Right atrium auricular region (tissue), 2 donors: ENCODE data around the gene ACTRT2. TPM values are rescaled to one million over a fixed set of nuclear protein-coding genes. Genes with fewer than 3 reads are reported as not detected.

Experiments
- DNase-seq: peaks from one replicate; pipeline ENCODE4 v3.0.0-alpha.2; 2019; ENCODE audit warnings: low spot score
- H3K27ac ChIP-seq, 2 donors: fragments of 200-600 bp; sonication (generic); 1 replicate in 1 of 2; 2 replicates in 1 of 2; pipeline ENCODE4 v1.5.1; 2016 to 2019
- H3K27me3 ChIP-seq, 2 donors: fragments of 200-600 bp; sonication (generic); one replicate each; pipeline versions ENCODE4 v1.5.1 to v1.6.0; 2017 to 2019
- H3K36me3 ChIP-seq: fragments of 200-600 bp; sonication (generic); one replicate; pipeline ENCODE4 v1.5.1; 2016
- H3K4me1 ChIP-seq, 2 donors: fragments of 200-600 bp; sonication (generic); one replicate each; pipeline versions ENCODE4 v1.5.1 to v1.6.0; 2017 to 2019
- H3K4me3 ChIP-seq, 2 donors: fragments of 200-600 bp; sonication (generic); 1 replicate in 1 of 2; 2 replicates in 1 of 2; pipeline ENCODE4 v1.5.1; 2017 to 2019; ENCODE audit warnings: mild to moderate bottlenecking in 1 of 2, moderate library complexity in 1 of 2
- H3K9me3 ChIP-seq, 2 donors: fragments of 200-600 bp; sonication (generic); one replicate each; pipeline ENCODE4 v1.5.1; 2019
- total RNA-seq, 2 donors: library from RNA; depleted of rRNA; stranded (reverse); fragments of >200 nt; gene quantifications; one replicate each; pipeline ENCODE4 v1.1.0, GENCODE V29; 2016
- TF ChIP-seq, protein P1 (sequence below), 2 donors: fragments of 200-600 bp; sonication (generic); IDR thresholded peaks; one replicate each; pipeline ENCODE4 v1.5.1; 2019; ENCODE audit warnings: antibody characterized with exemption in 2 of 2

Gene ACTRT2
- total RNA-seq, 2 donors from 2014 or later, result not detected

- TF ChIP-seq, protein P1, sequence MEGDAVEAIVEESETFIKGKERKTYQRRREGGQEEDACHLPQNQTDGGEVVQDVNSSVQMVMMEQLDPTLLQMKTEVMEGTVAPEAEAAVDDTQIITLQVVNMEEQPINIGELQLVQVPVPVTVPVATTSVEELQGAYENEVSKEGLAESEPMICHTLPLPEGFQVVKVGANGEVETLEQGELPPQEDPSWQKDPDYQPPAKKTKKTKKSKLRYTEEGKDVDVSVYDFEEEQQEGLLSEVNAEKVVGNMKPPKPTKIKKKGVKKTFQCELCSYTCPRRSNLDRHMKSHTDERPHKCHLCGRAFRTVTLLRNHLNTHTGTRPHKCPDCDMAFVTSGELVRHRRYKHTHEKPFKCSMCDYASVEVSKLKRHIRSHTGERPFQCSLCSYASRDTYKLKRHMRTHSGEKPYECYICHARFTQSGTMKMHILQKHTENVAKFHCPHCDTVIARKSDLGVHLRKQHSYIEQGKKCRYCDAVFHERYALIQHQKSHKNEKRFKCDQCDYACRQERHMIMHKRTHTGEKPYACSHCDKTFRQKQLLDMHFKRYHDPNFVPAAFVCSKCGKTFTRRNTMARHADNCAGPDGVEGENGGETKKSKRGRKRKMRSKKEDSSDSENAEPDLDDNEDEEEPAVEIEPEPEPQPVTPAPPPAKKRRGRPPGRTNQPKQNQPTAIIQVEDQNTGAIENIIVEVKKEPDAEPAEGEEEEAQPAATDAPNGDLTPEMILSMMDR (IDR thresholded peaks at IDR 0.05), result no peak
- DNase-seq, result no peak
- H3K27ac ChIP-seq, result no peak overlapping the region
- no peaks in the 10 kb centered on the region for H3K9me3 ChIP-seq
- H3K4me1 ChIP-seq, result no peaks in the 10 kb centered on the region
- no peaks in the 10 kb centered on the region for H3K36me3 ChIP-seq
- no peak overlapping the region for H3K4me3 ChIP-seq
- H3K27me3 ChIP-seq, result no peaks in the 10 kb centered on the region
Observed at GRCh38 chr1:3051270-3052268, 30.3 kb downstream of the ACTRT2 start.

DNA sequence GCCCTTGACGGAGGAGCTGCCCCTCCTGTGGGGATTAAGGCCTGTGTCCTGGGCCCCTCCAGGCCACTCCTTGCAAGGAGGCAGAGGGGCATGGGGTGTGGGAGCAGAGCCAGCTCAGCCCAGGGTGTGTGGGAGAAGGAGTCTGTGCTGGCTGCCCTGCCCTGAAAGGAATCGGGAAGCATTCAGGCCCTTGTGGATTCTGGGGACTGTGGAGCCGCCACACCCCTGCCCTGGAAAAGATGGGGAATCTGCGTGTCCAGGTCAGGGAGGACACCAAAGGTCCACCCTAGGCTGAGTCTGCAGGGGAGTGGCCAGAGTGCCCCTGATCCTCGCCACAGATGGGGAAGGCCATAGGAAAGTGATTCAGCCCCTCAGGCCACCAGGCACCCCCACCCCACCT lies 31.2 kb downstream of the ACTRT2 start:
- H3K36me3 ChIP-seq, result no peaks in the 10 kb centered on the region
- no peak overlapping the region for H3K4me3 ChIP-seq
- no peak overlapping the region for H3K27ac ChIP-seq
- no peaks in the 10 kb centered on the region for H3K4me1 ChIP-seq
- TF ChIP-seq, protein P1 (IDR thresholded peaks at IDR 0.05), result no peak
- no peaks in the 10 kb centered on the region for H3K9me3 ChIP-seq
- no peak for DNase-seq
- no peaks in the 10 kb centered on the region for H3K27me3 ChIP-seq

DNA sequence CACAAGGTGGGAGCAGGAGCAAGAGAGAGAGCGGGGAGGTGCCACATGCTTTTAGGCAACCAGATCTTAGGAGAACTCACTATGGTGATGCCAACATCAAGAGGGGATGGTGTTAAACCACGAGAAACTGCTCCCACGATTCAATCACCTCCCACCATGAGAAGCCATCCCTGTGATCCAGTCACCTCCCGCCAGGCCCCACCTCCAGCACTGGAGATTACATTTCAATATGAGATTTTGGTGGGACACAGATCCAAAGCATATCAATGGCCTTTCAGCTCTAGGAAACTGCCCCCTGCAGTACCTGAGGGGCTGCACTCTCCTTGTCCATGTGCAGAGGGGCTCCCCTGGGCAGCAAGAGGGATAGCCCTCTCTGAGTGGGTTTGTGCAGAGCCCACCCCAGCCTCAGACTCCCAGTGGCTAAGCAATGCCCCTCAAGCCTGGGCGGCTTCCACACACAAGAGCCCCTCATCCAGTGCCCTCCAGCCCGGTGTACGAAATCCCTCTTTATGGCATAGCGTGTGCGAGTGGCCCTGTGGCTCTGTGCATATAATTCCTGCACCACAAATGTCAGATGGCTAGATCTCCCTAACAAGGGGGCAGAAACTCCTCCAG lies 32.2 kb downstream of the ACTRT2 start:
- H3K4me1 ChIP-seq, result no peaks in the 10 kb centered on the region
- DNase-seq, result no peak
- H3K27me3 ChIP-seq, result no peaks in the 10 kb centered on the region
- H3K4me3 ChIP-seq, result no peak overlapping the region
- no peak overlapping the region for H3K27ac ChIP-seq
- H3K36me3 ChIP-seq, result no peaks in the 10 kb centered on the region
- no peaks in the 10 kb centered on the region for H3K9me3 ChIP-seq
- TF ChIP-seq, protein P1 (IDR thresholded peaks at IDR 0.05), result no peak

DNA sequence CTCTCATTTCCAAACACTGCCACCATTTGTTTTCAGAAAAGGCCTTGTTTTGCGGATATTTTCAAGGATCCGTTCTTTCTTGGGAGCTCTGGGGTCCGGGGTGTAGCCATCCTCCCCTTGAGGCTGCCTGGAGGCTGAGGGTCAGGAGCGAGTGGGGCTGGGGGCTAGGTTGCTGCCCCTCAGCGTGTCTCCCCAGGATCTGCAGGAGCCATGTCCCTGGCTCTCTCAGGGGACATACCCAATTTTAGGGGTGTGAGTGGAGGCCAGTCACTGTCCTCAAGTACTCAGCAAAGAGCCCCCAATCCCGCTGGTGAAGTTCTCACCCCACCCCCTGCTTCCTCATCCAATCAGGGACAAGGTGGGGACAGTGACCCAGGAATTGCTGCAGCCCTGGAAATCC lies 32.7 kb downstream of the ACTRT2 start:
- Histone ChIP-seq H3K36me3 (no peaks in the 10 kb centered on the region), H3K4me1 (no peaks in the 10 kb centered on the region), H3K9me3 (no peaks in the 10 kb centered on the region), H3K27me3 (no peaks in the 10 kb centered on the region), H3K4me3 (no peak overlapping the region), H3K27ac (no peak overlapping the region)
- DNase-seq, result no peak
- TF ChIP-seq, protein P1 (IDR thresholded peaks at IDR 0.05), result no peak

GRCh38 chr1:3054474-3054873 lies 33.2 kb downstream of the ACTRT2 start:
- no peaks in the 10 kb centered on the region for H3K27me3 ChIP-seq
- no peak overlapping the region for H3K27ac ChIP-seq
- H3K4me3 ChIP-seq, result no peak overlapping the region
- no peaks in the 10 kb centered on the region for H3K4me1 ChIP-seq
- TF ChIP-seq, protein P1 (IDR thresholded peaks at IDR 0.05), result no peak
- no peak for DNase-seq
- H3K9me3 ChIP-seq, result no peaks in the 10 kb centered on the region
- H3K36me3 ChIP-seq, result no peaks in the 10 kb centered on the region
